HCT116 (cell line): ENCODE results near the gene PIEZO2. TPM values are rescaled to one million over a fixed set of nuclear protein-coding genes. Genes with fewer than 3 reads are reported as not detected.

Source experiments
- ATAC-seq: fragments of 200-7000 bp; cut with Tn5 transposase; 2 replicates; pipeline ENCODE4 v1.9.1; 2020; ENCODE audit warnings: mild to moderate bottlenecking, moderate library complexity
- BruUV-seq: library from RNA; stranded (reverse); fragments of 400-500 nt; replicated peaks from 2 replicates; lab custom pipeline; 2021; lab: Mats Ljungman, UMichigan
- CTCF ChIA-PET: fragments of 300-600 bp; sonication (Branson Sonifier 250); formaldehyde crosslinking; loops from one replicate; lab custom pipeline; 2021; ENCODE audit warnings: antibody characterized with exemption; lab: Charles Lee
- POLR2A ChIA-PET: fragments of 300-600, 350-600 bp; sonication (Branson Sonifier 250); formaldehyde crosslinking; loops from one replicate; lab custom pipeline; 2021; ENCODE audit warnings: antibody characterized with exemption; lab: Charles Lee
- RAD21 ChIA-PET, 2 experiments: fragments of 300-600 bp; sonication (Branson Sonifier 250); formaldehyde crosslinking; loops; one replicate each; lab custom pipeline; 2023; ENCODE audit warnings: low total read pairs in 2 of 2; ENCODE audit not compliant: uncharacterized antibody in 2 of 2, unreplicated experiment in 2 of 2, low non-redundant PET in 1 of 2; lab: Charles Lee
- DNase-seq: peaks from one replicate; pipeline ENCODE4 v3.0.0-alpha.2; 2010; ENCODE audit warnings: low read depth, low spot score
- H2AFZ ChIP-seq: fragments of 200-600 bp; shearing (Covaris generic), sonication (generic); 2 replicates; pipeline ENCODE4 v1.6.1; 2017; ENCODE audit warnings: low read depth, mixed run types, mixed read lengths, antibody characterized with exemption, low read length; ENCODE audit not compliant: poor library complexity, severe bottlenecking
- H3K27ac ChIP-seq: 2 replicates; pipeline ENCODE4 v1.5.1; 2012; ENCODE audit warnings: low read depth, low read length
- H3K27me3 ChIP-seq: fragments of 200-600 bp; sonication (generic); 2 replicates; pipeline ENCODE4 v1.6.1; 2016; ENCODE audit warnings: mixed run types, low read length, mixed read lengths; ENCODE audit not compliant: insufficient read depth
- H3K36me3 ChIP-seq, 2 experiments: fragments of 200-500 bp in 1 of 2; fragments of 200-600 bp in 1 of 2; sonication (Bioruptor generic) in 1 of 2; sonication (generic) in 1 of 2; 2 replicates each; pipeline versions ENCODE4 v1.5.1 to v1.6.1; 2014 to 2016; ENCODE audit warnings: low read length in 2 of 2, inconsistent platforms in 1 of 2, mixed read lengths in 1 of 2, mixed run types in 1 of 2; ENCODE audit not compliant: insufficient read depth in 2 of 2, control insufficient read depth in 1 of 2
- H3K4me1 ChIP-seq, 2 experiments: fragments of 200-600 bp in 1 of 2; sonication (generic) in 1 of 2; 2 replicates each; pipeline versions ENCODE4 v1.5.1 to v1.6.1; 2012 to 2017; ENCODE audit warnings: low read length in 2 of 2, inconsistent platforms in 1 of 2, mild to moderate bottlenecking in 1 of 2, mixed read lengths in 1 of 2, mixed run types in 1 of 2, moderate library complexity in 1 of 2; ENCODE audit not compliant: insufficient read depth in 2 of 2, control insufficient read depth in 1 of 2
- H3K4me2 ChIP-seq: fragments of 200-600 bp; sonication (generic); 2 replicates; pipeline ENCODE4 v1.6.1; 2017; ENCODE audit warnings: mixed run types, low read length, mixed read lengths
- H3K4me3 ChIP-seq, 2 experiments: fragments of 200-600 bp in 1 of 2; sonication (generic) in 1 of 2; replicated peaks in 1 of 2; 2 replicates each; pipeline ENCODE4 v1.5.1; 2011 to 2016; ENCODE audit warnings: low read length in 2 of 2, control low read depth in 1 of 2, low read depth in 1 of 2, mild to moderate bottlenecking in 1 of 2, mixed read lengths in 1 of 2, mixed run types in 1 of 2
- H3K79me2 ChIP-seq: fragments of 200-600 bp; sonication (generic); 2 replicates; pipeline ENCODE4 v1.6.1; 2017; ENCODE audit warnings: mild to moderate bottlenecking, mixed run types, low read length, moderate library complexity, mixed read lengths; ENCODE audit not compliant: insufficient read depth
- H3K9ac ChIP-seq: fragments of 200-600 bp; sonication (generic); 2 replicates; pipeline ENCODE4 v1.6.1; 2016; ENCODE audit warnings: low read length, mixed read lengths
- H3K9me2 ChIP-seq: fragments of 200-600 bp; sonication (generic), shearing (Covaris generic); 2 replicates; pipeline ENCODE4 v1.6.1; 2017; ENCODE audit warnings: mixed run types, mild to moderate bottlenecking, moderate library complexity; ENCODE audit not compliant: insufficient read depth
- H3K9me3 ChIP-seq, 2 experiments: fragments of 200-500 bp in 1 of 2; fragments of 200-600 bp in 1 of 2; sonication (Bioruptor generic) in 1 of 2; sonication (generic) in 1 of 2; 2 replicates each; pipeline ENCODE4 v1.6.1; 2014 to 2017; ENCODE audit warnings: low read length in 2 of 2, mixed read lengths in 2 of 2, inconsistent platforms in 1 of 2, low read depth in 1 of 2, mild to moderate bottlenecking in 1 of 2, mixed run types in 1 of 2, moderate library complexity in 1 of 2; ENCODE audit not compliant: control insufficient read depth in 1 of 2, insufficient read depth in 1 of 2
- H4K20me1 ChIP-seq: fragments of 200-600 bp; sonication (generic), shearing (Covaris generic); 2 replicates; pipeline ENCODE4 v1.6.1; 2017; ENCODE audit warnings: mixed run types, mild to moderate bottlenecking, moderate library complexity; ENCODE audit not compliant: insufficient read depth
- JUND ChIP-seq: IDR thresholded peaks from 2 replicates; pipeline ENCODE4 v1.6.1; 2012
- ZNF274 ChIP-seq: fragments of 200-500 bp; sonication (Bioruptor generic); IDR thresholded peaks from 2 replicates; pipeline ENCODE4 v1.6.1; 2014; ENCODE audit warnings: mild to moderate bottlenecking, low read depth, low read length, inconsistent platforms
- intact Hi-C: fragments of 100-400 bp; cut with micrococcal nuclease; formaldehyde crosslinking; loops from 2 replicates; pipeline ENCODE4 v1.10.0; 2022
- total RNA-seq: library from RNA; stranded (reverse); gene quantifications from one replicate; pipeline ENCODE4 v1.2.1, GENCODE V29; 2021; ENCODE audit not compliant: unreplicated experiment
- TF ChIP-seq, protein P1 (sequence below): IDR thresholded peaks from 2 replicates; pipeline ENCODE4 v1.6.1; 2012; ENCODE audit warnings: low read depth
- TF ChIP-seq, protein P2 (sequence below): IDR thresholded peaks from 2 replicates; pipeline ENCODE4 v1.6.1; 2012
- TF ChIP-seq, protein P3 (sequence below), 3 experiments: fragments of 200-600 bp in 1 of 3; sonication (generic) in 1 of 3; IDR thresholded peaks in 2 of 3; conservative IDR thresholded peaks in 1 of 3; 2 replicates each; pipeline ENCODE4 v1.5.1; 2012 to 2017; ENCODE audit warnings: low read depth in 2 of 3, low read length in 2 of 3, antibody characterized with exemption in 1 of 3, borderline replicate concordance in 1 of 3, control low read depth in 1 of 3, mild to moderate bottlenecking in 1 of 3, mixed read lengths in 1 of 3, mixed run types in 1 of 3, moderate library complexity in 1 of 3; ENCODE audit not compliant: insufficient read depth in 1 of 3

The PIEZO2 gene
- total RNA-seq, 1 experiment from 2014 or later, result 0.34 TPM

DNA sequence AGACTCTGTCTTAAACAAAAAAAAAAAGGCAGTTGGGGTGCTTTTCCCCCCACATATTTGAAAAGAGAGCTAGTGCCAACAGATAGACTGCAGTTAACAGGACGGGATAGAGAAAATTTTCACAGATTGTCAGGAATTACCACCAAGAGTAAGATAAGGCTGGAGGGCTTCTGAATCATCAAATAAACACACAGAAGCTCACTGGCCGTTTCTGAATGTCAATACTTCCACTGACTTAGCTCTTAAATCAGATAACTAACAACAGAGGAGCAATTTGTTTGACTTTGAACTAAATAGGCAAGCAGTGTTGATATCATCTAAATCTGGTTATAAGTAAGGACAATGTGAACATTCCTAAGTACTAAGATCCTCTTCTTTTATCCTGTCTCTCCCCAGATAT is 34.7 kb downstream of the PIEZO2 start:
- intact Hi-C loops, result no loop called here
- Histone ChIP-seq H3K27ac (no peak overlapping the region), H3K36me3 (no peaks in the 10 kb centered on the region), H3K27me3 (peaks cover 11% of the 10 kb centered on the region), H3K79me2 (no peaks in the 10 kb centered on the region), H3K4me3 (no peak overlapping the region), H3K9me3 (no peaks in the 10 kb centered on the region), H2AFZ (no peak overlapping the region), H3K9me2 (no peaks in the 10 kb centered on the region), H3K9ac (no peak overlapping the region), H4K20me1 (no peaks in the 10 kb centered on the region), H3K4me1 (no peaks in the 10 kb centered on the region), H3K4me2 (no peak overlapping the region)
- no peak for DNase-seq
- TF ChIP-seq, protein P1, sequence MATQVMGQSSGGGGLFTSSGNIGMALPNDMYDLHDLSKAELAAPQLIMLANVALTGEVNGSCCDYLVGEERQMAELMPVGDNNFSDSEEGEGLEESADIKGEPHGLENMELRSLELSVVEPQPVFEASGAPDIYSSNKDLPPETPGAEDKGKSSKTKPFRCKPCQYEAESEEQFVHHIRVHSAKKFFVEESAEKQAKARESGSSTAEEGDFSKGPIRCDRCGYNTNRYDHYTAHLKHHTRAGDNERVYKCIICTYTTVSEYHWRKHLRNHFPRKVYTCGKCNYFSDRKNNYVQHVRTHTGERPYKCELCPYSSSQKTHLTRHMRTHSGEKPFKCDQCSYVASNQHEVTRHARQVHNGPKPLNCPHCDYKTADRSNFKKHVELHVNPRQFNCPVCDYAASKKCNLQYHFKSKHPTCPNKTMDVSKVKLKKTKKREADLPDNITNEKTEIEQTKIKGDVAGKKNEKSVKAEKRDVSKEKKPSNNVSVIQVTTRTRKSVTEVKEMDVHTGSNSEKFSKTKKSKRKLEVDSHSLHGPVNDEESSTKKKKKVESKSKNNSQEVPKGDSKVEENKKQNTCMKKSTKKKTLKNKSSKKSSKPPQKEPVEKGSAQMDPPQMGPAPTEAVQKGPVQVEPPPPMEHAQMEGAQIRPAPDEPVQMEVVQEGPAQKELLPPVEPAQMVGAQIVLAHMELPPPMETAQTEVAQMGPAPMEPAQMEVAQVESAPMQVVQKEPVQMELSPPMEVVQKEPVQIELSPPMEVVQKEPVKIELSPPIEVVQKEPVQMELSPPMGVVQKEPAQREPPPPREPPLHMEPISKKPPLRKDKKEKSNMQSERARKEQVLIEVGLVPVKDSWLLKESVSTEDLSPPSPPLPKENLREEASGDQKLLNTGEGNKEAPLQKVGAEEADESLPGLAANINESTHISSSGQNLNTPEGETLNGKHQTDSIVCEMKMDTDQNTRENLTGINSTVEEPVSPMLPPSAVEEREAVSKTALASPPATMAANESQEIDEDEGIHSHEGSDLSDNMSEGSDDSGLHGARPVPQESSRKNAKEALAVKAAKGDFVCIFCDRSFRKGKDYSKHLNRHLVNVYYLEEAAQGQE, result no peak
- TF ChIP-seq ZNF274, result no peak
- no peak for TF ChIP-seq JUND
- TF ChIP-seq, protein P2, sequence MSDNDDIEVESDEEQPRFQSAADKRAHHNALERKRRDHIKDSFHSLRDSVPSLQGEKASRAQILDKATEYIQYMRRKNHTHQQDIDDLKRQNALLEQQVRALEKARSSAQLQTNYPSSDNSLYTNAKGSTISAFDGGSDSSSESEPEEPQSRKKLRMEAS, result no peak
- TF ChIP-seq, protein P3, sequence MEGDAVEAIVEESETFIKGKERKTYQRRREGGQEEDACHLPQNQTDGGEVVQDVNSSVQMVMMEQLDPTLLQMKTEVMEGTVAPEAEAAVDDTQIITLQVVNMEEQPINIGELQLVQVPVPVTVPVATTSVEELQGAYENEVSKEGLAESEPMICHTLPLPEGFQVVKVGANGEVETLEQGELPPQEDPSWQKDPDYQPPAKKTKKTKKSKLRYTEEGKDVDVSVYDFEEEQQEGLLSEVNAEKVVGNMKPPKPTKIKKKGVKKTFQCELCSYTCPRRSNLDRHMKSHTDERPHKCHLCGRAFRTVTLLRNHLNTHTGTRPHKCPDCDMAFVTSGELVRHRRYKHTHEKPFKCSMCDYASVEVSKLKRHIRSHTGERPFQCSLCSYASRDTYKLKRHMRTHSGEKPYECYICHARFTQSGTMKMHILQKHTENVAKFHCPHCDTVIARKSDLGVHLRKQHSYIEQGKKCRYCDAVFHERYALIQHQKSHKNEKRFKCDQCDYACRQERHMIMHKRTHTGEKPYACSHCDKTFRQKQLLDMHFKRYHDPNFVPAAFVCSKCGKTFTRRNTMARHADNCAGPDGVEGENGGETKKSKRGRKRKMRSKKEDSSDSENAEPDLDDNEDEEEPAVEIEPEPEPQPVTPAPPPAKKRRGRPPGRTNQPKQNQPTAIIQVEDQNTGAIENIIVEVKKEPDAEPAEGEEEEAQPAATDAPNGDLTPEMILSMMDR (IDR thresholded peaks at IDR 0.05 in 2 of 3, conservative IDR thresholded peaks at IDR 0.05 in 1 of 3; ENCODE audit: borderline replicate concordance in 1 of 3, insufficient read depth in 1 of 3, low read depth in 2 of 3, low read length in 2 of 3), result no peak
- BruUV-seq, result no TSS peak
- CTCF ChIA-PET, result interaction anchor here (1.0 kb wide), 1 partner anchor 39 kb away, joined by 3 read pairs; no protein-coding TSS in a partner anchor
- RAD21 ChIA-PET, result interaction anchor here in 1 of 2 experiments (1.2 kb wide), 1 partner anchor 13 kb away, joined by 3 read pairs; no protein-coding TSS in a partner anchor
- ATAC-seq, result no peak
- POLR2A ChIA-PET, result no interaction called here
